Thyroid gland (tissue), 4 donors: ENCODE measurements around the gene SFT2D3.

Experiments
- POLR2A ChIP-seq, 2 donors: fragments of 450-650 bp; IDR thresholded peaks; one replicate each; pipeline ENCODE4 v1.6.1; 2017; ENCODE audit warnings: antibody characterized with exemption in 2 of 2, mild to moderate bottlenecking in 2 of 2, moderate library complexity in 1 of 2
- TF ChIP-seq, protein P1 (sequence below), 6 experiments: fragments of 200-600 bp in 3 of 6; fragments of 450-650 bp in 3 of 6; sonication (generic) in 3 of 6; IDR thresholded peaks; one replicate each; pipeline ENCODE4 v1.5.1; 2016 to 2019; ENCODE audit warnings: antibody characterized with exemption in 6 of 6, mild to moderate bottlenecking in 2 of 6, inconsistent platforms in 1 of 6, moderate library complexity in 1 of 6

DNA sequence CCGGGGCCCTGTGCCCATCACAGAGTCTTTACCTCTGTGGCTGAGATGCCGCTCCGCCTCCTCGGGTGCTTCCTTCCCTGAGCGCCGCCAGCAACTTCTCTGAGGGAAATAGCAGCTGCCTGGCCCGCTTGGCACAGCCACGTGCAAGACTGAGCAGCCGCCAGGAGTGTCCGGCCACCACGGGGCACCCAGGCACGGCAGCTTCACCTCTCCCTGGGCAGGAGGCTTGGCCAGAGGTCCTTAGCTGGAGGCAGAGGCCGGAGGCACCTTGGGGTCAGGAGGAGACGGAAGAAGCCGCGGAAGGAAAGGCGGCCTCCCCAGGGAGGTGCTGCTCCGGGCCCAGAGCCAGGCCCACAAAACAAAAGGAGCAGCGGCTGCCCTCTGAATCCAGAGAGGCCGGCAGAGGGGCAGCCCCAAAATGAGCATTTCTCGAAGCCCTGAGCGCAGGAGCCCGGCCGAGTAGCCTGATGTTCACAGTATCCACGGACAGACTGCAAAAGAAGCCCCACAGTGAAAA, 20.0 kb upstream of the SFT2D3 start:
- no peak for TF ChIP-seq POLR2A (IDR thresholded peaks at IDR 0.05)
- TF ChIP-seq, protein P1, sequence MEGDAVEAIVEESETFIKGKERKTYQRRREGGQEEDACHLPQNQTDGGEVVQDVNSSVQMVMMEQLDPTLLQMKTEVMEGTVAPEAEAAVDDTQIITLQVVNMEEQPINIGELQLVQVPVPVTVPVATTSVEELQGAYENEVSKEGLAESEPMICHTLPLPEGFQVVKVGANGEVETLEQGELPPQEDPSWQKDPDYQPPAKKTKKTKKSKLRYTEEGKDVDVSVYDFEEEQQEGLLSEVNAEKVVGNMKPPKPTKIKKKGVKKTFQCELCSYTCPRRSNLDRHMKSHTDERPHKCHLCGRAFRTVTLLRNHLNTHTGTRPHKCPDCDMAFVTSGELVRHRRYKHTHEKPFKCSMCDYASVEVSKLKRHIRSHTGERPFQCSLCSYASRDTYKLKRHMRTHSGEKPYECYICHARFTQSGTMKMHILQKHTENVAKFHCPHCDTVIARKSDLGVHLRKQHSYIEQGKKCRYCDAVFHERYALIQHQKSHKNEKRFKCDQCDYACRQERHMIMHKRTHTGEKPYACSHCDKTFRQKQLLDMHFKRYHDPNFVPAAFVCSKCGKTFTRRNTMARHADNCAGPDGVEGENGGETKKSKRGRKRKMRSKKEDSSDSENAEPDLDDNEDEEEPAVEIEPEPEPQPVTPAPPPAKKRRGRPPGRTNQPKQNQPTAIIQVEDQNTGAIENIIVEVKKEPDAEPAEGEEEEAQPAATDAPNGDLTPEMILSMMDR (IDR thresholded peaks at IDR 0.05): no peak
